Measurements from ENCODE around the gene ANKRD39.

The ANKRD39 gene

DNA sequence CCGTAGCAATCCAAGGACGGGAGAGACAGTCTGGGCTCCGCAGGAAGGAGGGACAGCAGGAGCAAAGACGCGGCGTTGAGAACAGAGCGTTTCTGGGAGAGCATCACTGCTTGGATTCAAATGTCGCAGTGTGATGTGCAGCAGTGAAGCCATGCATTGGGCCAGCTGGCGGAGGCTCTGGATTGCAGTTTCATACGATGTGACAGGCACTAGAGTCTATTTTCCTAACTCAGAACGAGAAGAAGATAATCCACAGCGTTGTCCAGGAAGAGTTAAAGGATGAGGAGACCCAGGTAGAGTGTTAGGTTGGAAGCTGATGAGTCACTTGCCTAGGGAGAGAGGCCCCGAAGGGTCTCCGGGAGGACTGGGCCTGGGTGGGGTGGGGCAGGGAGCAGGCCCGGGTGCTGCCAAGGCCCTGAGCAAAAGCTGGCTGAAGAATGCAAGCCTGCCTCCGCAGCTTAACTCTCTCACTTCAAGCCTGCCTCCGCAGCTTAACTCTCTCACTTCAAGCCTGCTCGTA is 29.7 kb upstream of the ANKRD39 start:
- DNase-seq (ENCODE audit: low read depth), result no peak

DNA sequence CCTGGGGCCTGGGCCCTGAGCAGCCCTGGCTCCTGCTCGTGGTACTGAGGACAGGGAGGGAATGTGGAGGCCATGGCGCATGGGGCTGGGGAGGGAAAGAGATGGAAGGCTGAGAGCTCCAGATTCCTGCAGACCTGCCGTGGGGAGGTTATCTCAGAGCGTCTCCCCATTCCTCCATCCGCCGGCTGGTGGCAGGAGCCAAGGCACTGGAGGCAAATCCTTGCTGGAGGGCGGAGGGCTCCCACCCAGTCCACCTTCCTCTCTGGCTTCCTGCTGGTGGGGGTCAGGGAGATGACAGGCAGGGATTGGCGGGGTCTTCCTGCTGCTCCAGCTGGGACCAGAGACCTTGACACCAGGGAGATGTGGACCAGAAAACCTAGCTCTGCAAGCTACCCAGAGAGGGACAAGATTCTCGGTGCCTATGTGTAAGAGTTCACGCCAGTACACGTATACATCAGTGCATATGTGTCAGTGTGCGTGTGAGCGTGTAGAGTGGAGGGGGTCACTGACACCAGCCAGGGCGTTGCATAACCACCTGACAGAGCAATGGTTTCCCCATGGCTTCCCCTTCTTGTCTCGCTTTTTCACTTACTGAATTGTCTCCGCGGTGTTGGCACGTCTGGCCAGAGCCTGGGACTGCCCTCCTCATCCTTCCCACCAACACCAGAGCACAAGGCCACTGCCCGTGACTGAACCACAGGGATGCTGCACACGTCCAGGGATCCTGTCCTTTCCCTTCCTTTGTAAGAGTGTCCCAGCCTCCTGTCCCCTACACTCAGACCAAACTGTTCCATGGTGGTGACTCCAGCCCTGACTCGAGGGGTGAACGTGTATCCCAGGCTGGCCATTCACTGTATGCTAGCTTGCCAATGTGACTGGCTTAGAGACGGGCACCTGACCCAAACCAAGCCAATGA is 27.9 kb upstream of the ANKRD39 start:
- no peak for DNase-seq (ENCODE audit: low read depth)

DNA sequence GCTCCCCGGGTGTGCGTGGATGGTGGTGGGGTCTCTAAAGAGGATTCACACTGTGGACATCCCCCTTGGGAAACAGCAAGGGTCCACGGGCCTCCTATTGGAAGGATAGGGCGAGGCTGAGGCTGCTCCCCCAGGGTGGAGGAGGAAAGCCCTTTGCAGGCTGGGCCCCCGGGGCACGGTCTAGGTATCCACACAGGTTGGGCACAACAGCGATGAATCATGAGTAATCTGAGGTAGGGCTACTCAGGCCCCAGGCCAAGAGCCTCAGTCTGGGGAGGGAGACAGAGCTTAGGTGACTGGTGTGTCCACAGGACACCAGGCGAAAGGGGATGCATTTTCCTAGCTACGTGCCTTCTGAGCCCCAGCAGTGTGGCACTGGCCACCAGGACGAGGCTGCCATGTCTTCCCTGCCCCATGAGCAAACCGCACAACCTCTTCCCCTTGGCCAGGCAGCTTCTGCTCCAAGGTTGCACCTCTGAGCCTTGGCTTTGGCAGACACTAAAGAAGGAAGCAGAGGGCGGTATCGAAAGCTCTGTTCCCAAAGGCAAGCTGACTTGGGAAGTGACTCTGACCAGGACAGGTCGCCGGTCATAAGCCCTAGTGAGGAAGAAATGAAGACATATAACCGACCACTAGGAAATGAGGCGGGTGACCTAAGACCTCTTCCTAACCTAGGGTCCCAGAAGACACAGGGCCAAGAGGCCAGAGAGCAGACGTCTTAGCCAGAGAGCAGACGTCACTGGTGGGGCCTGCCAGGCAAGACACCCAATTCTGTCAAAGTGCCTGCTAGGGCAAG is 26.7 kb upstream of the ANKRD39 start:
- no peak for DNase-seq (ENCODE audit: low read depth)

DNA sequence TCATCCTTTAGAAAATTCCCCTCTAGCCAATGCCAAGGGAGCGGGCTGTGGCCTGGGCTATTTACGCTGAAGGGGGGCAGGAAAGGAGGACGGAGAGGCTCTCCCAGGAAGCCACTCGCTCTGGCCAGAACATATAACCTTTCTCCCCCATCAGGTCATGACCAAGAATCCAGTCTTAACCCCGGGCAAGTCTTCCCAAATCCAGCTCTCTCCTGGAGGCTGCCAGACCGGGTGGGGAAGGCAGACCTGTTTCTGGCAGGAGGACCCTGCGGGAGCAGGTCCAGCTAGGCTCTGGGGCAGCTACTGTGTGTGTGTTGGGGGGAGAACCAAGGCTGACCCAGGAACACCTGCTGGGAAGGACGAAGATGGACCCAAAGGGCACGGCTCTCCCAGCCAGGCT is 25.5 kb upstream of the ANKRD39 start:
- DNase-seq (ENCODE audit: low read depth), result no peak

DNA sequence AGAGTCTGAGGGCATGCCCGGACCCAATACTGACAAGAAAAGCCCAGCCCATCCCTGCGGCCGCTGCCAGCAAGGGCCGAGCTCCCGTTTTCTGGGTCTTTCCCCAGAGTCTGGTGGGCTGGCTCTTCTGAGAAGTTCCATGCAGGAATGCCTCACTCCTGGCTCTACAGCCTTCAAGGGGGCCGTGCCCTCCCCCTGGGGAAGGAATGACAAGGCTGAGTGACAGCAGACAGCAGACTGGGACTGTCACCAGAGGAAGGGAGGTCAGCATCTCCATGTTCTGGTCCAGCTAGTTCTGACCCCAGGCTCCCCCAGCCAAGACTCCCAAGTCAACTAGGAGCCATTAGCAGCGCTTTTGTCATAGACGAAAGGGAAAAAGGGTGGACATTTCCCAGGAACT is 25.1 kb upstream of the ANKRD39 start:
- no peak for DNase-seq (ENCODE audit: low read depth)

DNA sequence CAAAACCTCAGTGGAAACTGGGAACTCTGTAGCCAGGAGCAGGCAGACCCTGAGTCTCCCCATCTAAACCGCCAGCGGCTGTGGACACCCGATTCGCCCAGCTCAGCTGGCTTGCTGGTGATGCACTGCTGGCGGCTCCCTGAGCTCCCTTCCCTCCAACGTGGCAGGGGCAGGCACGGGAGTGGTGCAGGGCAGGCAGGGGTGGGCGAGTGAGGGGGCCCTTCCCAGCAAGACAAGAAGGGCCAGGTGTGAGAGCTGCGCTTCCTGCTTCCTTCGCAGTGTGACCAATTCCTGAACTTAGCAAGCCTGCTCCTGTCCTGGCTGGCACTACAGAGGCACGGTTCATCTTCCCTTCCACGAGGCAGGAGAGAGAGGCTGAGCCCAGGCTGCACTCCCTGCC is 24.4 kb upstream of the ANKRD39 start:
- no peak for DNase-seq (ENCODE audit: low read depth)

DNA sequence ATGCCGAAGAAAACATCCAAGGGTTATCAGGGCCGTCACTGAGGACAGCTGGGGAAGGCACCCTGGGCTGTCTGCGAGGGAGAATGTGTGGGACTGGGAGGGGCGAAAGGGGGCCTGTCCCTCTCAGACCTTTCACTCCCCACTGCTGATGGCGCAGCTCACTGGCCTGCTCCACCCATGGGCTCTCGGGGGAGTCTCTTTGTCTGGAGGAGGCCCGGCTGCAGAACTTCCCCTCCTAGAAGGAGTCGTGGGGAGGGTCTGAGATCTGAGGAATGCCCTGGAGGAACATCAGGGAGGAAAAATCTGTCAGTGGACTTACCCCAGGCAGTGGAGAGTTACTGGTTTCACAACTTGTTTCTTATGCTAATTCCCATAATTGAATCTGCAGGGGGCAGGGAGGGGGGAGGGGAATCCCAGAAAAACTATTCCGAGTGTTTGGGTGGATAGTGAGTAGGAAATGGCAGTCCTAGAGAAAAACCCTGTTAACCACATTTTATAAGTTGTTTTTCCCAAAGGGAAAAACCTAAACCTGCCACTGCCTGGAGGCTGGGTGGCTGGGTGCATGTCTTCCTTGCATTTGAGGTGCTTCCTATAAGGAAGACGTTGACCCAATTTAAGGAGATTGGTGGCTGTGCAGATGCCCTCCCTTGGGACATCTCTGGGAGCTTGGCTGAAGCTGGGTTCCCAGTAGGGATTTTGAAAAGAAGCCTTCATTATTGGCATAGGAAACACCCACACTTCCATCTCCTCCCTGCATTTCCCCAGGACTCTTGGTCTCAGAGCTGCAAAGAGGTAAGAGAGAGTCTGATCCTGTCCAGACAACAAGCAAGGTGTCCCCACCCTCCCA is 23.8 kb upstream of the ANKRD39 start:
- no peak for DNase-seq (ENCODE audit: low read depth)

DNA sequence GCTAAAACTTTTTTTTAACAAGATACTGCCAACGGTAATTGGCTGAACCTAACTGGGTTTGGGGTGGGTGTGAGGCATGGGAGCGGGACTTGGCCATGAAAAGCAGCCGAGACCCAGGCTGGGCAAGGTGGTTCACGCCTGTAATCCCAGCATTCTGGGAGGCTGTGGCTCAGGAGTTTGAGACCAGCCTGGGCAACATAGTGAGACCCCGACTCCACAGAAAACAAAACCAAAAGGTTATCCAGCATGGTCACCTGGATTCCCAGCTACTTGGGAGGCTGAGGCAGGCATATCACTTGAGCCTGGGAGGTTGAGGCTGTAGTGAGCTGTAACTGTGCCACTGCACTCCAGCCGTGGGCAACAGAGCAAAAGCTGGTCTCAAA is 23.1 kb upstream of the ANKRD39 start:
- no peak for DNase-seq (ENCODE audit: low read depth)

DNA sequence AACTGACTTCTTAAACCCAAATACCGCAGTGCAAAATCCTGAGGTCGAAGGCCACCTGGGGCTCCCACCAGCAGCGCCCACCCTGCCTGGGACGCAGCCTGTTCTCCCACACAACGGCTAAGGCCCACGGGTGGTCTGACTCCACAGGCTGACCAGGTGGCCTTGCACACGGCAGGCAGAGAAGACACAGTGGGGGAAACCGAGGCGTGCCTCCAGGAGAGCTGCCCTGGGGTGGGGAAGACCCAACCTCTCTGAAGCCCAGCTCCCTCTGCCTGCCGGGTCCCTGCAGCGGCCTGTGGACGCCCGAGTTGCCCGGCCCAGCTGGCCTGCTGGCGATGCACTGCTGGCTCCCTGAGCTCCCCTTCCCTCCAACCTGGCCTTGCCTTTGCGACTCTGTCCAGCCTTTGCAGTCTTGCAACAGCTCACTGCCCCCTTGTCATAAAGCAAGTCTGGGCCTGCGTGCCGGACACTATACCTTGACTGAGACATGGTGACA is 21.8 kb upstream of the ANKRD39 start:
- no peak for DNase-seq (ENCODE audit: low read depth)

DNA sequence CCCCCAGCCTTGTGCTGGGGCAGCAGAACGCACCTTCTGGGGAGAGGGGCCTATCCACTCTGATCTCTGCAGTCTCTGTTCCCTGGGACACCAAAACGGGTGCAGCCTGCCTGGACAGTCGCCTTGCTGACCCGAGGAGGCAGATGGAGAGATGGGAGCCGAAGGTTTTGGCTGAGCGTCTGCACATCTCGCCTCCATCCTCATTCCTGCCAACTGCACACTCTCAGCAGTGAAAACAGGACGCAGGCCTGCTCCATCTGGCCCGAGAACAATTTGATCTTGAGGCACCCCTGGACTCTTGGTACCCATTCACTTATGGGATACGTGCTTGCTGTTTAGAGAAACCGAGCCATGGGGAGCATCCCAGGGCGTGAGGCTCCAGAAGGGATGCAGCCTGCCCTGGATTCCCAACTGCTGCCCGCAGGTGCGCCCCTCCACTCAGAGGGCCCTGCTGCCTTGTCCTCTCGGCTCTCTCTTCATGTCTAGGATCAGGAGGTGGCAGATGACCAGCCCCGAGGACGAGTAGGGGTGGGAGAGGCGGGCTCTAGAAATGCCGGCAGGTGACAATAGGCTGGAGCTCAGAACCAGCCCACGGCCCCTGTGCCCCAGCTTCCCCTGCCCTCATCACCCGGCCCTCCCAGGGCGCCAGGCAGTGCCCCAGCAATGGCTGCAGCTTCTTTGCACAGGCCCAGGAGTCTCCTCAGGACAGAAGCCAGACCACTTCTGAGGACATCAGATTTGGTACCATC is 21.2 kb upstream of the ANKRD39 start:
- no peak for DNase-seq (ENCODE audit: low read depth)

DNA sequence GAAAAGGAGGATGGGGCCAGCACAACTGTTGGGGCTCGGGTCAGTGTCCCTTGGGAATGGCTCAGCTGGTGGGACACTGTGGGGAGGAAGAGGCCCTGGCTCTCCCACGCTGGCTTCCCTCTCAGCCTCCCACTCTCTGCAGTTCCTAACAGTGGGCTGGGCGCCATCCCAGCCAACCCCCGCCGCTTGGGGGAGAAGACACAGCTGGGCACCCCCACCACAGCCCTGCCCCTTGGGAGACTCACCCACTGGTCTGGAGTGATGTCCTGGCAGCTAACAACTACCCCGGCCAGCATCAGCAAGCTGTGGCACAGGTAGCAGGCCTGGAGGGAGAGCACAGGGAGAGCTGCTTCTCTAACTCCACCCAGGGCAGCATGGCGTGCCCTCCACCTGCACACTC is 20.4 kb upstream of the ANKRD39 start:
- DNase-seq (ENCODE audit: low read depth), result no peak

DNA sequence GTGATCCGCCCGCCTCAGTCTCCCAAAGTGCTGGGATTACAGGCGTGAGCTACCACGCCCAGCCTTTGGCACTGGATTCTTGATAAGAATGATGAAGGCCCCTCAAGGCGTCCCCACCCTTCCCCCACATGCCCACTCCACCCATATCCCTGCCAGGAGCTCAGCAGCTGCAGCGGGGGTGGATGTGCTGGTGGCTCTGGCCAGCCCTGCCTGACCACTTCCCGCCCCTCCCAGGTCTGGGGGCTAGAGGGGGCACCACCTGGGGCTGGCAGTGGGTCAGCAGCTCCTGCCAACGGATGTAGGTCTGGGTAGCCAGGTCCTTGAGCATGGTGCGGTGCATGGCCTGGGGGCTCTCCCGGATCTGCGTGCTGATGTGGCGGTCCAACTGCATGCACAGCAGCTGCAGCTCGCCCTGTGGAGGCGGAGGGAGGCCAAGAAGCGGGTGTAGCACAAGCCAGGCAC is 19.8 kb upstream of the ANKRD39 start:
- no peak for DNase-seq (ENCODE audit: low read depth)

DNA sequence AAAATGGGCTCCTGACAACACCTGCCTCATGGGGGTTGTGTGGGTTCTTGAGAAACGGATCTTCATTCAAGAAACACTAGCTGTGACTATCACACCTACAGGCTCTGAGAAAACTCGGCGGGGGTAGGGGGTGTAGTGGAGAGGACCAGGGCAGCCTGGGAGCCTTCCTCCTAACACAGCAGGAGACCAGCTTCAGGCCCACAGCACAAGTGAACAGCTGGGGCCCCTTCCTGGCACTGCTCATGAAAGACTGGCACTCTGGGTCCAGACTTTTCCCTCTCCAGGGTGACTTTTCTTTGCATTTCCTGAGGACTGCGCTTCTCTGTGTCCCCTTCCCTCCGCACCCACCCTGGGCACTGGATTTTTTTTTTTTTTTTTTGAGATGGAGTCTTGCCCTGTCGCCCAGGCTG is 19.2 kb upstream of the ANKRD39 start:
- DNase-seq (ENCODE audit: low read depth), result no peak

DNA sequence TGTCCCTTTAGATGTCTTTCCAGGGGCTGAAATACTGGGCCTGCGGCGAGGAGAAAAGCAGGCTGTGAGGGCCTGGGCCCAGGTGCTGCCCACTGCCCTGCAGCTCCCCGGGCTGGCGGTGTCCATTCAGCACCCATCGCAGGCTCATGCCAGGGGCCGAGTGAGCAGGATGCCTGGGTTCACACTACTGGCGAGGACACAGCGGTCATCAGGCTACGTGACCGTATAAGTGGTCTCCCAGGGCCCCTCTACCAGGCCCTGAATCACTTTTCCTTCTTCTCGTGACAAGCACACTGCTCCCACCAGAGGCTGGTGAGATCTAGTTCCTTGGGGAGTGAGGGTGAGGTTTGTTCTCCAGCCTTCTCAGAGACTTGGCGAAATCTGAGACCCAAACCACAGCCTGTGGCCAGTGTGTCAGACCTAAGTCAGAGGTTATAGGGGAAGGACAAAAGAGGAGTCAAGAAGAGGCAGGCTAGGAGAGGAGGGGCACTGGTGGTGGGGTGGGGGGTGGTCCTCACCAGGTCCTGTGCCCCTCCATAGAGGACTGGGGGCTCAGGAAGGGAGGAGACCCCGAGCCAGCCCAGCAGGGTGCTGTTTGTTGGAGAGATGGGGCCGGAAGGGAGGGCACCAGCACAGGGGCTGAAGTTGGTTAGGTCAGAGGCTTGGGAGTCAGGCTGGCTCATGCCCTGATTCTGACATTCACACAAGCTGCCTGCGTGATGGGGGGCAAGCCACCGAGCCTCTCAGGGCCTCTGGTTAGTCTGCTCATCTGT is 18.6 kb upstream of the ANKRD39 start:
- DNase-seq (ENCODE audit: low read depth), result no peak

DNA sequence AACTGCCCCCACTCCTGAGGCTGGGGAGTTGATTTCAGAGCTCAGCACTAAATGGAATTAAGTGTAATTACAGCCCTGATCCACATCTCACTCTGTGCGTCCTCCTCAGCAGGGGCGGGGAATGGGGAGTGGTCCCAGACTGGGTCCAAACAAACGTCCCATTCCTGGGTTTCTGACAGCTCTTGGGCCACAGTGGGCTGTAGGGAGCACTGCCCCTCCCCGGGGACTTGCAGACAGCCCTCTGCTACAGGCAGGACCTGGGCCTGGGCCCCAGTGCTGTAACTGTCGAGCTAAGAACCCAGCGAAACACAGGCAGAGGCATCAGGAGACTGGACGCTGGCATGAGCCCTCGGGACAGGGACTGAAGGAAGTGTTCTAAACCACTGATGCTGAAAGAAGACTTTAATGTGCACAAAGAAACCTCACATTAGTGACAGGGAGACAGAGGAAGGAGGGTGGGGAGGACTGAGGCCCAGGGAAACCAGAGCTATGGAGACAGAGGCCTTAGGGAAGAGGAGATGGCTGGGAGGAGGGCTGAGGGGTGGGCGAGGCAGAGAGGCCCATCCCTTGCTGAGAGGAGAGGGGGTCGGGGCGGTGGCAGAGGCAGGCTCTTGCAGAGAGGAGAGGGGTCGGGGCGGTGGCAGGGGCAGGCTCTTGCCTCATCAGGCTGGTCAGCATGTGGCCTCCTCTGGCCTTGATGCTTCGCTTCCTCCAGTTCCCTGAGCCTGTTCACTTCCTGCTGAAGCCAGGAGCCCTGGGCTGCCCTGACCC is 17.9 kb upstream of the ANKRD39 start:
- no peak for DNase-seq (ENCODE audit: low read depth)

DNA sequence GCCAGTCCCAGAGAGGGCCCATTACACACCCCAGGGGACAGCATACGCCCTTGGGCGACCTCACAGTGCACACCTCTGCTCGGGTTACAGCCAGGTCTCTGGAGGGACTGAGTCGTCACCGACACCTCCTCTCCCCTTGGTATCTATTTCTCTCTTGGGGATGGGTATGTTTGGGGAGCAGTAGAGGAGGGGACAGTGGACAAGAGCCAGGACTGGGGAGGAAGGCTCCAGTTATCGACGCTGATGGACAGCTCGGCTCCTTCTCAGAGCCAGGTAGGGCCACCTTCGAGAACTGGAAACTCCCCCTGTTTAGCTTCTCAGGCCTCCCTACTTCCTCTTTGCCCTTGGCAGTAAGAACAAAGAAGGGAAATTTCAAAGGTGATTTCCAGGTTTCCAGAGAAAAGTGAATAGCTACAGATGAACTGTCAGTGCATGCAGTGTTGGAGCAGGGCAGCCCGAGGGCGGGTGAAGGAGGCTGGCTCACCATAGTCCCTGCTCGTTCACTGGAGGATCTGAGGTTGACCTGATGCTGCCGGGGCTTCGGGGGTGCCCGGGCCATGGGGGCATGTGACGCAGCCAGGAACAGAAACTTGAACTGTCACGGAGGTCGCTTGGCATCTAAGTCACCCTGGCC is 16.5 kb upstream of the ANKRD39 start:
- no peak for DNase-seq (ENCODE audit: low read depth)

DNA sequence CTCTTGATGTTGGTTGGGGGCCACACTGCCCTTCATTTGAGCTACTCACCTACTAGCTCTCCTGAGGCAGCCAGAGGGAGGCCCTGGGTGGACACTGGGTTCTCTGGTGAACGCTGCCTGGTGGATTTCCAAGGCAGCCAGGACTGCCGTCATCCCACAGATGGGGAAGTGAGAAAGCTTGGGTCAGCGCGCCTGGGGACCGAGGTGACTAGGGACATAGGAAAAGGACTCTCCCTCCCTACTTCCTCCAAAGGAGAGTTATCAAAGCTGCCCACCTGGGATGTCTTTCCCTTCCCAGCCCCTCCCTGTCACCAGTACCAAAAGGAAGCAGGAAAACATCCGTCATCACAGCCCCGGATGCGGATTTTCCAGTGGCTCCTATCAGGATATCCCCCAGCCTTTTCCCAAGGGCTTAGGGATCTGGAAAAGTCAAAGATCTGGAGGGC is 15.9 kb upstream of the ANKRD39 start:
- no peak for DNase-seq (ENCODE audit: low read depth)

DNA sequence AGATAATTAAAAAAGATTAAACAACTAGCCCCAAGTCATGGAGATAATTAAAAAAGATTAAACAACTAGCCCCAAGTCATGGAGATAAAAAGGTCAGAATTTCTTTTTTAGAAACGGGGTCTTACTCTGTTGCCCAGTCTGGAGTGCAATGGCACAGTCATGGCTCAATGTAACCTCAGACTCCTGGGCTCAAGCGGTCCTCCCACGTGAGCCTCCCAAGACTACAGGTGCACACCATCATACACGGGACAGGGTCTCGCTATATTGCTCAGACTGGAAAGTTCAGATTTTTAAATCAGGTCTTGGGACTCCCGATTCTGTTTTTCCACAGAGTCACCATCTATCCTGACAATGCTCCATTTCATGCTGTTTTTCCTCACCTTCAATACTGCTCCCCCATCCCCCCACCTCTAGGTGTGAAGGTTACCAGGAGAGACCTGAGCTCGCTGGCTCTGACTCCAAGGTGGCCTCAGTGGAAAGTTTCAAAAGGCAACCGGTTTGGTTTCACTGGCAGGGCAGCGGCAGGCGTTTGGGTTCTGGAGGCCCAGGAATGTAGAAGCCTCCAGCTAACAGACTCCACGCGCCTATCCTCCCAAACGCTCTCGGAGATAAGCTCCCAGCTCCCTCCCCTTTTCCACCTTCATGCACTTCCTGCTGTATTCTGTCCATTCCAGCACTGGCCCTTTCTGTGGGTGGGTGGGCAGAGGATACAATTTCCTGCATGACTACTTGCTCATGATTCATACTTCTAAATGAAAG is 15.0 kb upstream of the ANKRD39 start:
- no peak for DNase-seq (ENCODE audit: low read depth)

Measured in stimulated activated CD8-positive, alpha-beta memory T cell treated with anti-CD3 and anti-CD28 coated beads, Interleukin-4, amount 100 ng/mL, for 24 hours (primary cell).